Esophagus squamous epithelium (tissue), 4 donors: Measurements from ENCODE around the gene TCF12.

ENCODE experiments used
- CTCF ChIP-seq, 6 experiments: fragments of 450-650 bp in 4 of 6; fragments of 200-600 bp in 2 of 6; sonication (generic) in 2 of 6; IDR thresholded peaks; one replicate each; pipeline ENCODE4 v1.5.1; 2016 to 2019; ENCODE audit warnings: antibody characterized with exemption in 6 of 6, mild to moderate bottlenecking in 4 of 6, moderate library complexity in 4 of 6
- POLR2A ChIP-seq, 4 donors: fragments of 450-650 bp; IDR thresholded peaks; one replicate each; pipeline ENCODE4 v1.6.1; 2017; ENCODE audit warnings: antibody characterized with exemption in 4 of 4, mild to moderate bottlenecking in 4 of 4, moderate library complexity in 3 of 4

GRCh38 chr15:57285386-57285785 is 366.9 kb downstream of the TCF12 start:
- TF ChIP-seq CTCF (IDR thresholded peaks at IDR 0.05): no peak
- no peak for TF ChIP-seq POLR2A (IDR thresholded peaks at IDR 0.05)
